ENCODE data around the gene FCGR3A.
"Not testable (repeated sequence)": the region's sequence is repeated elsewhere in the genome, so short reads cannot be mapped to it uniquely, and the experiment has no call there.

Gene FCGR3A

GRCh38 chr1:161549652-161550051 lies at the start of gene FCGR3A:
Gene FCGR3A, minus strand, starts transcription at chr1:161549818. Its CDS starts 82 bp downstream, at chr1:161549736.
- no peak for DNase-seq

DNA sequence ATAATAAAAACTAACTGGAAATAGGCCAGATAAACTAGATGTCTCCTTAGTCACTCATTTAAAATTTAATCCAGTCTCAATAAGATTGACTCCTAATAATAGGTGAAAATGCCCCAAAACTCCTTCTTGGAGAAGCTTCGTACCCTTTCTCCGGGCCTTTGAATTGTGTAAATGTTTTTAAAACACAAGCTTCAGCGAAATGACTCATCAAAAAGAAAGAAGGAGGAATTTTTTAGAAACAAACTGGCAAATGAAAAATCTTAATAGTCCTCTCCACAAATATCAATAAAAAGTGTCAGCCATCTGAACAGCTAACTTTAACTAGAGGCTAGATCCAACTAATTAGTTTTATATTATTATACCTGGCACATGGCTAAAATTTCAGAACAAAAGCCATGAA lies 47.5 kb upstream of the FCGR3A start:
- DNase-seq, result not testable (repeated sequence)

DNA sequence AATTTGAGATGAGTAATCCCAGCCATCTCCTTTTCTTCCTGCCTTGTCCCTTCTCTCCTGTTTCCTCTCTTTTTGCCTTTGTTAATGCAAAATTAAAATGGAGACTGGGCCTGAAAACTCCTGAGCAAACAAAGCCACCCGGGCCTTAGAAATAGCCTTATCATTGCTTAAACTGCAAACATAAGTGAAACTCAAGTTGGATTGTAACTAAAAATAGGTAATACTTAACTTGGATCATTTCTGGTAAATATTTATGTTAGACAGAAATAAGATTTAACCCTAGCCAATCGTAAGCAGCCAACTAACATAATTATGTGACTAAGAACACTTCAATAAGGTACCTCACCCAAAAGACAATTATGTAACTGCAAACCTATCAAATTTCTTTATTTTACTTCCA lies 46.0 kb upstream of the FCGR3A start:
- DNase-seq, result not testable (repeated sequence)

GRCh38 chr1:161595173-161595572 lies 45.6 kb upstream of the FCGR3A start:
- DNase-seq, result not testable (repeated sequence)

GRCh38 chr1:161594269-161594984 lies 44.8 kb upstream of the FCGR3A start:
- not testable (repeated sequence) for DNase-seq

DNA sequence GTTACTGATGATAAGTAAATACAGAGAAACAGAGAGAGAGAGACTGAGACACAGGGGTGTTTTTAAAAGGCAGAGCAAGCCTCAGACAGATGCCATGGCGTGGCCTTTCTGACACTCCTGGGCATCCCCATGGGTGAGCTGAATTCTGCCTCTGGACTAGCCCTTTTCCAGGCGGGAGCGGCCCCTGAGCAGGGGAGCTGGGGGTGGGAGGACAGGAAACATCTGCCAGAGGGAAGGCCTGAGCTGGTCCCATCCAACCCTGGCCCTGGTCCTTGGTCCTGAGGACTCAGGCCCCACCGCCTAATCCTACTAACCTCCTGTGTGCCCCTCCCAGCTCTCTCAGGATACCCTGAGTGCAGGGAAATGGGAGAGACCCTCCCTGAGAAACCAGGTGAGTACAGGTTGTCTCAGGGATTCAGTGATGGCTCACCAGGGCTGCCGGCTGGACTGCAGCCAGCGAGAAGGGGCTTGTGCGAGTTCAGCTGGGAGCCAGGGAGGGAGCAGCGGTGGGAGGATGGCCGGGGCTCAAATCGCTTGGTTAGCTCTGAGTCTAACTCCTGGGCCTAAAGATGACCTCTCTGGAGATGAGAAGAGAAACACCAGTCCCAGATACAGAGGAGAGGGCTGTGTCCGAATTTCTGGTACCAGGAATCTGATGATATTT lies 43.6 kb upstream of the FCGR3A start:
- not testable (repeated sequence) for DNase-seq

- not testable (repeated sequence) for DNase-seq
These were observed 43.0 kb upstream of the FCGR3A start for GRCh38 chr1:161592586-161592985.

DNA sequence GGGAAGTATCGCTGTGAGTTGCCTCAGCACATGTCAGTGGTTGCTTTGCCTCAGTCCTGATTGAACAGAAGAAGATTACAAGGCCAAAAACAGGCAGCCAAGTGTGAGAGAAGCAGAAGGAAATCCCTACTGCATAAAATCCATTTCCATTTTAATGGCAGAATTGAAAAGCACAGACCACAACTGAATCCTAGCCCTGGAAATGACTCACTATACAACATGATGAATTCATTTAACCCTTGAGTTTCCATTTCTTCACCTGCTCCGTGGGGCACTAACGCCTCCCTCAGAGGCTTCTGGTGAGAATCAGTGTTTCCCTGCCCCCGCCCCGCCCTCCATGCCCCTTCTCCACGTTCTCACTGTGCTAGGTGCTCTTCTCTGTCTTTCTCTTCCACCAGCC lies 40.3 kb upstream of the FCGR3A start:
- DNase-seq, result not testable (repeated sequence)

- DNase-seq, result not testable (repeated sequence)
These were observed 39.7 kb upstream of the FCGR3A start for GRCh38 chr1:161589365-161589764.

- not testable (repeated sequence) for DNase-seq
These were observed 39.0 kb upstream of the FCGR3A start for GRCh38 chr1:161588596-161588995.

GRCh38 chr1:161582882-161583281 lies 33.3 kb upstream of the FCGR3A start:
- DNase-seq, result not testable (repeated sequence)

- not testable (repeated sequence) for DNase-seq
These were observed 31.4 kb upstream of the FCGR3A start for GRCh38 chr1:161580879-161581537.

DNA sequence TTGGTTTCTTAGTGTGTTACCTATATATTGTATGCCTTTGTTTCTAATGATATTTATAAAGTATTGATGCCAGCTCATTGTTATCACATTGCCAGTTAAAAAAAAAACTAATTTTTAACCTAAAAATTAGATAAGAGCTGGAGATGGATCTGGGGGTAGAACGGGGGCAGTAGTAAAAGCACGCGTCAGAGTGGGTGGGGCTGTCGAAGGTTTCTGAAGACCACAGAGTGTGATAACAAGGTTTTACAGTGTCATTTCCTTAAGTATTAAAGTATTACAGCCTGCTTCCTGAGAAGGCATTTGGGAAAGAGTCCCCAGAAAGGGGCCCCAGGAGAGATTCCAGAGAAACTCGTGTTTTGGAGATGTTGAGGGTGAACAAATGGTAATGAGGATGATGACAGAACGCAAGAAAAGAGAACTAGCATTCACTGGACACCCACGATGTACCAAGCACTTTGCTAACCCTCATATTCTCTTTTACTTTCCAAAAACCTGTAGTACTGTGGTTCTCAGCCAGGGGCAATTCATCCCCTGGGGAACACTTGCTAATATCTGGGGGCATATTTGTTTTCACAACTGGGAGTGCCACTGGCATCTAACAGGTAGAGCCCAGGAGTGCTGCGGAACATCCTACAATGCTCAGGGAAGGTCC lies 30.4 kb upstream of the FCGR3A start:
- not testable (repeated sequence) for DNase-seq

DNA sequence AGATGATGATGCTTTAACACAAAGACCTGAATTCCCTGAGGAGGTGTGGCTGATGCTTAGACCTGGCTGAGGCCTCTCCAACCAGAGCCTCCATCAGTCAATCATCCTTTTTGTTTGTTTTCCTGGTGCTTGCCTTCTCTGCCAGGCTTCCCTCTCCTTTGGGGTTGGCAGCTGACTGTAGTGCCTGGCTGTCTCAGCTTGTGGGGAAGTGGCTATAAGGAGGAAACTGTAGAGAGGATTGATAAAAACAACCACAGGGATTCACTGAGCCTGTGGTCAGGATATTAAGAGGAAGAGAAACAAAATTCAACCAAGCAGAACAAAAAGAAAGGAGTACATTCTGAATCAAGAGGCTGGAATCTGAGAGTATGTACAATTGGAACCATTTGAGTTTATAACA lies 27.1 kb upstream of the FCGR3A start:
- DNase-seq, result not testable (repeated sequence)

DNA sequence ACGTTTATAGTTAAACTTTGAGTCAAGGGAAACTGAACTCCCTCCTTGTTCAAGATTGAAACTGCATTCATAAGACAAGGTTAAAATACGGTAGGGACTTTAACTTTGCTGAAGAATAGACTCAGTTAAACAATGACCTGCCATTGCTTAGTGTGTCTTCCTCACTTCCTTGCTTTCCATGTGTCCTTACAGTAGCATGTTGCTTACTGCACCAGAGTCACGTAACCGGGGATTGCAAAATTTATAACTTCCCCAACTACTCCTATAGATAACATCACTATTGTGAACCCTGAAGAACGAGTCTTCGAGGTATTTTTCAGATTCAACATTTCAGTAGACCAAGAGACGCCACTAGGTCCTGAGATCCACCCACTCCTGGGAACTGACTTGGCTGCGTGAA lies 22.1 kb upstream of the FCGR3A start:
- not testable (repeated sequence) for DNase-seq

- DNase-seq, result not testable (repeated sequence)
These were observed 17.0 kb upstream of the FCGR3A start for GRCh38 chr1:161566602-161566960.

DNA sequence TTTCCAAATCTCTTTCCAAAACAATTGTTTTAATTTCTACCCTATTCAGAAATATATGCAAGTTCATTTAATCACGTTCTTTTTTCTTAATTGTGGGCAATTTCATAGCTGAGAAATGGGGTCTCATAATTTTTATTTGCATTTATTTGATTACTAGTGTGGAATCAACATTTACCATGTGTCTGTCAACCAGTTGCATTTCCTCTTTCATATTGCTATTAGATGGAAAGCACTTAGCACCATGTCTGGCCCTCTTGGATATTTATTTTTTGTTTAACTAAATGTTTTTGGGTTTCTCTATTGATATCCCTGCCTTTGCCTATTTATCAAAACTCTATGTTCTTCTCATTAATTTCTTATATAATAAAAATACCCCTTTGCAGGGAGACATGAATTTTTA lies 13.9 kb upstream of the FCGR3A start:
- not testable (repeated sequence) for DNase-seq

DNA sequence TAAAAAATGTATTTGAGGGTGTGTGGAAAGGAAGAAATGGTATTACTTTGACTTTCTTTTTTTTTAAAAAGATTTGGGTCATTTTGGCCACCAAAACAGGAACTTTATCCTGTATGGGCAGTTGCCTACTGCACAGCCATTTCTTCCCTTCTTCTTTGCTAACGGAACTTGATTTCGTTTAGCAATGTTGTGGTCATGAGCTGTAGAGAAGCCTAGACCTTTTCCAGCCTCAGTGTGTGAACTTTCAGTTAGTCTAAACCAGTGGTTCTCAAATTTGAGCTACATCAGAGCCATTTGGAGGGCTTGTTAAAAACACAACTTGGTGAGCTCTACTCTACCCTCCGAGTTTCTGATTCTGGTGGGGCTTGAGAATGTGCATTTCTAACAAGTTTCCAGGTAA lies 12.8 kb upstream of the FCGR3A start:
- not testable (repeated sequence) for DNase-seq

DNA sequence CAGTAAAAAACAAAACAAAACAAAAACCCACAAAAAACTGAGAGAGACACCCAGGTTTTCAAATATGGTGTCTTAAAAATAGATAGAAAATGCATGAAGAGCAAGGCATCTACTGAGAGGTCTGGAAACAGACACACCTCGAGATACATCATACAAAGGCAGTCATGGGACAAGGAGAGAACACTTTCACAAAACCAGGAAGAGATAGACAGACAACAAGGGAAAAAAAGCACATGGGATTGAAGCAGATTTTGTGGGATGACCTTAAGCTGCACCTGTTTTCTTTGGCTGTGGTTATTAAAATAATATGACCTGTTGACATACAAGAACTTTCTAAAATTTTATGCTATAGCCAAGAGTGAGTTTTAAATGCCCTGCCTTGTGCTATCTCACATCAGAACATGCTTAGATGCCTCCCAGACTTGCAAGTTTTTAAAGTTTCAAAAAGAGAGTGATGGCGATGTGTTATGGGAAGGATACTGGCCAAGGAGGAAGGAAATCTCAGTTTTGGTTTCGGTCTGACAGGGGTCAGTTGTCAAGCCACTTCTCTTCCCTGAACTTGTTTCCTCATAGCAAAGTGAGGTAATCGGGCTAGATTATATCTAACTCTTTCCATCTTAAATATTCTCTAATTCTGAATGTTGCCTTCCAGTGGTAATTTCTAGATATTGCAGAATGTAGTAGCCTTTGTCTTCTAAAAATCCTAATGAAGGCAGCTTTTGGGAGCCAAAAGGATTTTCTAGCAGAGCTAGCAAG lies 11.5 kb upstream of the FCGR3A start:
- not testable (repeated sequence) for DNase-seq

DNA sequence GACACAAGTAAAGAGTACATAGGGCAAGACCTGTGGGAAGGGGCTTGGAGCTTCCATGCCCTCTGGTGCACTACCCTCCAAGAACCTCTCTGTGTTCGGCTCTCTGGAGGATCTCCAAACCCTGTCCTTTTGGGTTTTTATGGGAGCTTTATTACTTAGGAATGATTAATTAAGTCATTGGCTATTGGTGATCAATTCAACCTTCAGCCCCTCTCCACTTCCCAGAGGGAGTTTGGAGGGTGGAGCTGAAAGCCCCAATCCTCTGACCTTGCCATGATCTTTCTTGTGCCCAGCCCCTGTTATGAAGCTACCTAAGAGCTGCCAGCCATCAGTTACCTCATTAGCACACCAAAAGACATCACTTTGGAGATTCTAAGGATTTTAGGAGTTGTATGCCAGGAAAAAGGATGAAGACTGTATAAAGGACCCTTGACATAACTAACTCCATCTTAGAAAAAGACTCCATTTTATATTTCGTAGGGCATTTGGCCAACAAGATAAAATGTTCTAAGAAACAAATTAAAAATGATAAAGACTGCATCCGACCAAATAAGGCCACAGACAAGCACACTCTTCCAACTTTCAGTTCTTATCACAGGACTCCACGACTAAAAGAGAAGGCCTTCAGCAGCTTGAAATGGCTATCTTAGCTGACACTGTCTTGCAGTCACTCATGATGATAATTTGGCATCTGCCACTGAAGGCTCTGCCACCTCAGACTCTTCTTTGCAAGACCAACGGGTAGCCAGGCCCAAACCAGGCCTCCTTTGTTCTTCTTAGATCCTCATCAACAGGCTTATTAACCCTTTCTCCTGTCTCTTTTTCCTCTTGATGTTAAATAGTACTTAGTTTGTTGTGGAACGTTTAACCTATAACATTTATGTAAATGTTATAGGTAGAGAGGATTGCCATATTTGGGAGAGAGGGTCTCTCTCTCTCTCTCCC lies 8.2 kb upstream of the FCGR3A start:
- not testable (repeated sequence) for DNase-seq

DNA sequence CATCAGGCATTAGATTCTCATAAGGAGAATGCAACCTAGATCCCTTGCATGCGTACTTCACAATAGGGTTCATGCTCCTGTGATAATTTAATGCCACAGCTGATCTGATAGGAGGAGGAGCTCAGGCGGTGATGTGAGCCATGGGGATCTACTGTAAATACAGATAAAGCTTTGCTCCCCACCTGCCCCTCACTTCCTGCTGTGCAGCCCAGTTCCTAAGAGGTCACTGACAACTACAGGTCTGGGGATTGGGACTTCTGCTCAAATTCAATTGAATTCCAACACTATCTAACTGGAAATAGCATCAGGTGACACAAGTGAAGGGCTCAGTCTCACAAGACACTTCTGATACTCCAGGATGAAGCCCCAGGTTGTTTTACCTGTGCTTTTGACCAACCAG lies 7.4 kb upstream of the FCGR3A start:
- DNase-seq, result not testable (repeated sequence)
